Body of pancreas (tissue), 4 donors: ENCODE results near the gene NR1H2. TPM values are rescaled to one million over a fixed set of nuclear protein-coding genes. Genes with fewer than 3 reads are reported as not detected.
A peak's percentile ranks its signal among the peaks of the same experiment; 100 is the strongest.

Experiments
- ATAC-seq: fragments of 150-250 bp; one replicate; pipeline ENCODE4 v1.9.1; 2016
- DNase-seq, 4 donors: peaks; one replicate each; pipeline ENCODE4 v3.0.0-alpha.2; 2019
- H3K27ac ChIP-seq, 4 donors: fragments of 200-600 bp; sonication (generic); 1 replicate in 3 of 4; 2 replicates in 1 of 4; pipeline versions ENCODE4 v1.5.1 to v1.6.1; 2016 to 2019; ENCODE audit warnings: mild to moderate bottlenecking in 1 of 4, mixed read lengths in 1 of 4, moderate library complexity in 1 of 4
- H3K27me3 ChIP-seq, 2 donors: fragments of 200-600 bp; sonication (generic); one replicate each; pipeline ENCODE4 v1.6.0; 2016; ENCODE audit warnings: mild to moderate bottlenecking in 1 of 2
- H3K36me3 ChIP-seq, 2 donors: fragments of 200-600 bp; sonication (generic); replicated peaks in 1 of 2; 2 replicates each; pipeline ENCODE4 v1.5.1; 2016; ENCODE audit warnings: low read depth in 2 of 2; ENCODE audit not compliant: insufficient read depth in 1 of 2
- H3K4me1 ChIP-seq: fragments of 200-600 bp; sonication (generic); one replicate; pipeline ENCODE4 v1.6.0; 2016
- H3K4me3 ChIP-seq, 2 donors: fragments of 200-600 bp; sonication (generic); 1 replicate in 1 of 2; 2 replicates in 1 of 2; pipeline ENCODE4 v1.5.1; 2016 to 2019
- H3K9me3 ChIP-seq, 3 donors: fragments of 200-600 bp; sonication (generic); 1 replicate in 2 of 3; 2 replicates in 1 of 3; pipeline ENCODE4 v1.5.1; 2016
- POLR2A ChIP-seq, 3 donors: fragments of 450-650 bp; IDR thresholded peaks; one replicate each; pipeline ENCODE4 v1.6.1; 2016; ENCODE audit warnings: antibody characterized with exemption in 3 of 3, mild to moderate bottlenecking in 2 of 3
- WGBS, 2 donors: methylation state at CpG; one replicate each; pipeline ENCODE4 v1.1.5; 2017; 5-methylcytosine and 5-hydroxymethylcytosine counted together
- intact Hi-C: fragments of 100-400 bp; cut with DNase I; formaldehyde crosslinking; loops from one replicate; pipeline ENCODE4 v1.15.1; 2023
- total RNA-seq, 2 donors: library from RNA; depleted of rRNA; stranded (reverse); fragments of >200 nt; gene quantifications; one replicate each; pipeline ENCODE4 v1.1.0, GENCODE V29; 2016
- TF ChIP-seq, protein P1 (sequence below), 7 experiments: fragments of 450-650 bp in 4 of 7; fragments of 200-600 bp in 3 of 7; sonication (generic) in 3 of 7; IDR thresholded peaks; one replicate each; pipeline ENCODE4 v1.5.1; 2016 to 2019; ENCODE audit warnings: antibody characterized with exemption in 7 of 7

The NR1H2 gene
- total RNA-seq, 2 donors from 2014 or later = 43.2 to 50.1 TPM

DNA sequence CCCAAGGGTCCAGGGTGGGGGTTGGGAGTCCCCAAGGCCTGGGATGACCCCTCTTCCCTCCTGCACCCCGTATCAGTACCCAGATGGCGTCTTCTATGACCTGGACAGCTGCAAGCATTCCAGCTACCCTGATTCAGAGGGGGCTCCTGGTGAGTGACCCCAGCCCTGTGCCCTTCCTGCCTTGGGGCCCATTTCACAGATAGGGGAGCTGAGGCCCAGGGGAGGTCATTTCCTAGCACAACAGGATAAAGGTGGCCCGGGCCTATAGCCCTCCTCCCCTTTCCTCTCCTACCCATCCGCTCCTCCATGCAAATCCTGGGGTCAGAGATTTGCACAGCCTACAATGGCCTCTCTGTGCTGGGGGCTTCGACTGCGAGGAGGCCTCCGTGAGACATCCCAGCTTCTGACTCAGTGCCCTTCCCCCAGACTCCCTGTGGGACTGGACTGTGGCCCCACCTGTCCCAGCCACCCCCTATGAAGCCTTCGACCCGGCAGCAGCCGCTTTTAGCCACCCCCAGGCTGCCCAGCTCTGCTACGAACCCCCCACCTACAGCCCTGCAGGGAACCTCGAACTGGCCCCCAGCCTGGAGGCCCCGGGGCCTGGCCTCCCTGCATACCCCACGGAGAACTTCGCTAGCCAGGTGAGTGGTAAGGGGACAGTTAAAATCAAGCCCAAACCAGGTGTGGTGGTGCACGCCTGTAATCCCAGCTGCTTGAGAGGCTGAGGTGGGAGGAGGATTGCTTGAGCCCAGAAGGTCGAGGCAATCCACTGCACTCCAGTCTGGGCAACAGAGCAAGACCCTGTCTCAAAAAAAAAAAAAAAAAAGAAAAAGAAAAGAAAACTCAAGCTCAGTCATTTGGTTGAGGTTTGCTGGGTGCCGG, 46.4 kb downstream of the NR1H2 start:
- H3K27me3 ChIP-seq = no peaks in the 10 kb centered on the region
- intact Hi-C loops = no loop called here
- no peak overlapping the region for H3K4me3 ChIP-seq
- no peaks in the 10 kb centered on the region for H3K36me3 ChIP-seq
- ATAC-seq (no peak), DNase-seq (no peak)
- peaks cover 15% of the 10 kb centered on the region for H3K4me1 ChIP-seq
- 73% methylated on average over 6 to 18 of the region's 18 CpGs for WGBS, 2 donors
- H3K27ac ChIP-seq = no peak overlapping the region
- H3K9me3 ChIP-seq = no peaks in the 10 kb centered on the region
- TF ChIP-seq, protein P1, sequence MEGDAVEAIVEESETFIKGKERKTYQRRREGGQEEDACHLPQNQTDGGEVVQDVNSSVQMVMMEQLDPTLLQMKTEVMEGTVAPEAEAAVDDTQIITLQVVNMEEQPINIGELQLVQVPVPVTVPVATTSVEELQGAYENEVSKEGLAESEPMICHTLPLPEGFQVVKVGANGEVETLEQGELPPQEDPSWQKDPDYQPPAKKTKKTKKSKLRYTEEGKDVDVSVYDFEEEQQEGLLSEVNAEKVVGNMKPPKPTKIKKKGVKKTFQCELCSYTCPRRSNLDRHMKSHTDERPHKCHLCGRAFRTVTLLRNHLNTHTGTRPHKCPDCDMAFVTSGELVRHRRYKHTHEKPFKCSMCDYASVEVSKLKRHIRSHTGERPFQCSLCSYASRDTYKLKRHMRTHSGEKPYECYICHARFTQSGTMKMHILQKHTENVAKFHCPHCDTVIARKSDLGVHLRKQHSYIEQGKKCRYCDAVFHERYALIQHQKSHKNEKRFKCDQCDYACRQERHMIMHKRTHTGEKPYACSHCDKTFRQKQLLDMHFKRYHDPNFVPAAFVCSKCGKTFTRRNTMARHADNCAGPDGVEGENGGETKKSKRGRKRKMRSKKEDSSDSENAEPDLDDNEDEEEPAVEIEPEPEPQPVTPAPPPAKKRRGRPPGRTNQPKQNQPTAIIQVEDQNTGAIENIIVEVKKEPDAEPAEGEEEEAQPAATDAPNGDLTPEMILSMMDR (IDR thresholded peaks at IDR 0.05) = no peak
- no peak for TF ChIP-seq POLR2A (IDR thresholded peaks at IDR 0.05)

DNA sequence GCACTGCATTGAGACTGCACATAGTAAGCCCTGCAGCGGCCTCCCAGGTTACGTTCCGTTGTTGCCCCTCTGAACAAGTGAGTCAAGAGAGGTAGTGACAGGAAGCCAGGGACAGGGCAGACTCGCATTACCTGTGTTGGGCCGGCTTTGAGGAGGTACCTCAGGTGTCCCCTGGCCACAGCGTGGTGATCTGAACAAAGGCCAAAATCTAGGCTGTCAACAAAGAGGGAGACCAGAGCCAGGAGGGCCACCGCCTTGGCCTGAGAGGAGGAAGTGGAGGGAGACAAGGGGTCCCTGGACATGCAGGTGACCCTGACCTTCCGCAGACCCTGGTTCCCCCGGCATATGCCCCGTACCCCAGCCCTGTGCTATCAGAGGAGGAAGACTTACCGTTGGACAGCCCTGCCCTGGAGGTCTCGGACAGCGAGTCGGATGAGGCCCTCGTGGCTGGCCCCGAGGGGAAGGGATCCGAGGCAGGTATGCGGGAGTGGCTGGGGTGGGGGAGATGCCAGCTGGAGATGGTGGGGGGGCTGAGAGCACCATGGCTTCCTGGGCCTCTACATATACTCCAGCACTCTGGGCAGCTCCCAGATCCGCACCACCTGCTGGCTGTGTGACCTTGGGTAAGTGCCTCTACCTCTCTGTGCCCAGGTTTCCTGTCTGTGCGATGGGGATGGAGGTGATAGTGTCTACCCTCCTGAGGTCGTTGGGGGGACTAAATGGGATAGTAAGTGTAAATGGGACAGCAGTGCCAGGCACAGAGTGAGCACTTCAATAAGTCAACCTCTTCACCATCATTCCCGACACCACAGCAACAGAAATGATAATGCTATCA, 47.2 kb downstream of the NR1H2 start:
- no peaks in the 10 kb centered on the region for H3K27me3 ChIP-seq
- no peaks in the 10 kb centered on the region for H3K36me3 ChIP-seq
- 78 to 79% methylated on average over 20 to 21 of the region's 22 CpGs for WGBS, 2 donors
- H3K4me1 ChIP-seq = peaks cover 15% of the 10 kb centered on the region
- no peak overlapping the region for H3K4me3 ChIP-seq
- no peaks in the 10 kb centered on the region for H3K9me3 ChIP-seq
- TF ChIP-seq POLR2A (IDR thresholded peaks at IDR 0.05) = no peak
- TF ChIP-seq, protein P1 (IDR thresholded peaks at IDR 0.05) = no peak
- intact Hi-C loops = no loop called here
- no peak for DNase-seq
- ATAC-seq = no peak
- no peak overlapping the region for H3K27ac ChIP-seq

DNA sequence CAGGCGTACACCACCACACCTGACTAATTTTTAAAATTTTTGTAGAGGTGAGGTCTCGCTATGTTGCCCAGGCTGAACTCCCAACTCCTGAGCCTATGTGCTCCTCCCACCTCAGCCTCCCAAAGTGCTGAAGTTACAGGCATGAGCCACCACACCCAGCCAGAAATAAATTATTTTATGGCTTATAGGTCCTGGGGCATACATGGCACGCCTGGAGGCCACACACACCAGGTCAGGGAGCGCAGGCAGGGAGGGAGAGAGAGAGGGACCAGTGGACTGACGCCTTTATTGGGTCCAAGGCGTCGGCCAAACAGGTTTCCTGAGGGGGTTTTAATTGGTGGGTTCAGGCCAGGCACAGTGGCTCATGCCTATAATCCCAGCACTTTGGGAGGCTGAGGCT, 49.3 kb downstream of the NR1H2 start:
- ATAC-seq (no peak), DNase-seq (no peak)
- TF ChIP-seq POLR2A (IDR thresholded peaks at IDR 0.05) = no peak
- Histone ChIP-seq H3K4me3 (no peak overlapping the region), H3K27ac (no peak overlapping the region), H3K4me1 (peaks cover 12% of the 10 kb centered on the region), H3K27me3 (no peaks in the 10 kb centered on the region), H3K9me3 (no peaks in the 10 kb centered on the region), H3K36me3 (no peaks in the 10 kb centered on the region)
- intact Hi-C loops = no loop called here
- WGBS, 2 donors = 62 to 88% methylated on average over 6 to 7 of the region's 7 CpGs

DNA sequence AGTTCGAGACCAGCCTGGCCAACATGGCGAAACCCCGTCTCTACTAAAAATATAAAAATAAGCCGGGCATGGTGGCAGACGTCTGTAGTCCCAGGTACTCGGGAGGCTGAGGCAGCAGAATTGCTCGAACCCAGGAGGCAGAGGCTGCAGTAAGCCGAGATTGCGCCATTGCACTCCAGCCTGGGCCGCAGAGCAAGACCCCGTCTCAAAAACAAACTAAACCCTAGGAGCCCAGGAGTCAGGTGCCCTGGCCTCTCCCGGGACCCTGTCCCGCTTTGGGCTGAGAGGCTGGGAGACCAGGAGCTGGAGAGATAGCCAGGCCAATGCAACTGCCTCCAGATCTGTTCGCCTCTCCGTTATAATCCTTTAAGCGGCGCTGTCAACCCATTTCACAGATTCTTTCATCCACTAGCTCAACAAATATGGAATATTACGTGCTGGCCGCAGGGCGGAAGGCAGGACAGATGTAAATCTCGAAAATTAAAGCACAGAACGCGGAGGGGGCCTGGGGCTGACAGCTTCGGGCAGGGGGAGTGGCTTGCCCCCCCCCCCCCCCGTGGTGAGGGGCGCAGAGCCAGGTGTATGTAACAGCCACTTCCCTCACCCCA, 51.2 kb downstream of the NR1H2 start:
- TF ChIP-seq POLR2A (IDR thresholded peaks at IDR 0.05) = no peak
- TF ChIP-seq, protein P1 (IDR thresholded peaks at IDR 0.05) = no peak
- peaks cover 23% of the 10 kb centered on the region for H3K4me1 ChIP-seq
- no peak overlapping the region for H3K4me3 ChIP-seq
- DNase-seq = no peak
- H3K27ac ChIP-seq = no peak overlapping the region
- H3K9me3 ChIP-seq = no peaks in the 10 kb centered on the region
- 80 to 88% methylated on average over 24 to 26 of the region's 26 CpGs for WGBS, 2 donors
- H3K27me3 ChIP-seq = peaks cover 0 to 2% of the 10 kb centered on the region in 2 donors
- no peak for ATAC-seq
- intact Hi-C loops = no loop called here
- no peaks in the 10 kb centered on the region for H3K36me3 ChIP-seq

DNA sequence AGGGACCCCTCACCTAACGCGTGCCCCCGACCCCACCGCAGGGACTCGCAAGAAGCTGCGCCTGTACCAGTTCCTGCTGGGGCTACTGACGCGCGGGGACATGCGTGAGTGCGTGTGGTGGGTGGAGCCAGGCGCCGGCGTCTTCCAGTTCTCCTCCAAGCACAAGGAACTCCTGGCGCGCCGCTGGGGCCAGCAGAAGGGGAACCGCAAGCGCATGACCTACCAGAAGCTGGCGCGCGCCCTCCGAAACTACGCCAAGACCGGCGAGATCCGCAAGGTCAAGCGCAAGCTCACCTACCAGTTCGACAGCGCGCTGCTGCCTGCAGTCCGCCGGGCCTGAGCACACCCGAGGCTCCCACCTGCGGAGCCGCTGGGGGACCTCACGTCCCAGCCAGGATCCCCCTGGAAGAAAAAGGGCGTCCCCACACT, 51.8 kb downstream of the NR1H2 start:
- H3K4me3 ChIP-seq = no peak overlapping the region
- TF ChIP-seq, protein P1 (IDR thresholded peaks at IDR 0.05) = no peak
- TF ChIP-seq POLR2A (IDR thresholded peaks at IDR 0.05) = peak in 1 of 3 donors; percentile 56
- peak; percentile 69 to 90 (median 82) for DNase-seq
- no peaks in the 10 kb centered on the region for H3K36me3 ChIP-seq
- ATAC-seq = peak; percentile 34
- peaks cover 27% of the 10 kb centered on the region for H3K4me1 ChIP-seq
- H3K27me3 ChIP-seq = peaks cover 0 to 6% of the 10 kb centered on the region in 2 donors
- intact Hi-C loops = no loop called here
- WGBS, 2 donors = 8 to 9% methylated on average over 7 to 38 of the region's 38 CpGs
- H3K9me3 ChIP-seq = no peaks in the 10 kb centered on the region
- peak overlapping the region in 2 of 4 donors; percentile 8 to 10 for H3K27ac ChIP-seq
